Measurements from ENCODE around the gene CPNE1. TPM values are rescaled to one million over a fixed set of nuclear protein-coding genes. Genes with fewer than 3 reads are reported as not detected.
A peak's percentile ranks its signal among the peaks of the same experiment; 100 is the strongest.

CPNE1 gene
- total RNA-seq, 3 donors from 2014 or later (not counting 1 experiment from before 2014, with no cell fraction given), result 298 to 342 (median 334) TPM

- Histone ChIP-seq H3K4me1 (ENCODE audit: control insufficient read depth, insufficient read depth, low read length) (peaks cover 35% of the 10 kb centered on the region), H3K27me3 (ENCODE audit: control insufficient read depth, insufficient read depth, low read length) (peaks cover 10% of the 10 kb centered on the region), H3K9me3 (ENCODE audit: control insufficient read depth, insufficient read depth, low read length) (no peaks in the 10 kb centered on the region), H3K27ac (ENCODE audit: low read length) (no peak overlapping the region), H3K36me3 (ENCODE audit: control insufficient read depth, insufficient read depth, low read length) (peaks cover 16% of the 10 kb centered on the region), H3K4me3 (ENCODE audit: low read length) (no peak overlapping the region)
- Mint-ChIP-seq H3K4me1 (peaks cover 22 to 36% of the 10 kb centered on the region in 2 donors), H3K27ac (peak overlapping the region; percentile 0 to 59), H3K4me3 (peak overlapping the region; percentile 4), H3K9me3 (no peaks in the 10 kb centered on the region), H3K27me3 (ENCODE audit: low read depth in 2 of 2) (no peaks in the 10 kb centered on the region), H3K36me3 (peaks cover 5% of the 10 kb centered on the region)
- 98% methylated on average over 11 of the region's 11 CpGs for WGBS (ENCODE audit: insufficient coverage)
- TF ChIP-seq CTCF (IDR thresholded peaks at IDR 0.05), result no peak
- intact Hi-C loops (cut with micrococcal nuclease), result no loop called here
- ATAC-seq, result no peak
- no peak for DNase-seq
Observed at GRCh38 chr20:35620818-35621559, 43.7 kb downstream of the CPNE1 start.

GRCh38 chr20:35619196-35620095, 45.3 kb downstream of the CPNE1 start:
- ATAC-seq (peak; percentile 18 to 22 (median 22)), DNase-seq (peak; percentile 71 to 90)
- peaks cover 23 to 45% of the 10 kb centered on the region in 2 donors for H3K4me1 Mint-ChIP-seq
- Histone ChIP-seq H3K27me3 (ENCODE audit: control insufficient read depth, insufficient read depth, low read length) (peaks cover 10% of the 10 kb centered on the region), H3K27ac (ENCODE audit: low read length) (no peak overlapping the region), H3K36me3 (ENCODE audit: control insufficient read depth, insufficient read depth, low read length) (peaks cover 5% of the 10 kb centered on the region), H3K4me3 (ENCODE audit: low read length) (peak overlapping the region; percentile 44), H3K4me1 (ENCODE audit: control insufficient read depth, insufficient read depth, low read length) (peaks cover 40% of the 10 kb centered on the region), H3K9me3 (ENCODE audit: control insufficient read depth, insufficient read depth, low read length) (no peaks in the 10 kb centered on the region)
- H3K9me3 Mint-ChIP-seq, result no peaks in the 10 kb centered on the region
- 5% methylated on average over 49 of the region's 49 CpGs for WGBS (ENCODE audit: insufficient coverage)
- H3K27ac Mint-ChIP-seq, result peak overlapping the region; percentile 34 to 99
- no peaks in the 10 kb centered on the region for H3K36me3 Mint-ChIP-seq
- intact Hi-C loops (cut with micrococcal nuclease), result loop anchor here (1.0 to 10.0 kb wide), 5 partner anchors 18 to 365 kb away; partner anchors contain the start of gene ERGIC3
- TF ChIP-seq CTCF (IDR thresholded peaks at IDR 0.05), result peak; percentile 55
- H3K27me3 Mint-ChIP-seq (ENCODE audit: low read depth in 2 of 2), result peaks cover 0 to 2% of the 10 kb centered on the region in 2 donors
- peak overlapping the region; percentile 86 for H3K4me3 Mint-ChIP-seq

GRCh38 chr20:35618263-35619131, 46.2 kb downstream of the CPNE1 start:
- H3K36me3 Mint-ChIP-seq, result no peaks in the 10 kb centered on the region
- intact Hi-C loops (cut with micrococcal nuclease), result loop anchor here (1.0 to 10.0 kb wide), 6 partner anchors 17 to 364 kb away; partner anchors contain the start of gene ERGIC3
- no peak overlapping the region for H3K27ac ChIP-seq (ENCODE audit: low read length)
- TF ChIP-seq CTCF (IDR thresholded peaks at IDR 0.05), result no peak
- H3K9me3 ChIP-seq (ENCODE audit: control insufficient read depth, insufficient read depth, low read length), result no peaks in the 10 kb centered on the region
- H3K4me3 Mint-ChIP-seq, result peak overlapping the region; percentile 86
- H3K36me3 ChIP-seq (ENCODE audit: control insufficient read depth, insufficient read depth, low read length), result peaks cover 5% of the 10 kb centered on the region
- peaks cover 0 to 3% of the 10 kb centered on the region in 2 donors for H3K27me3 Mint-ChIP-seq (ENCODE audit: low read depth in 2 of 2)
- WGBS (ENCODE audit: insufficient coverage), result 13% methylated on average over 35 of the region's 35 CpGs
- peak in 1 of 2 donors; percentile 59 for DNase-seq
- no peak for ATAC-seq
- peaks cover 40% of the 10 kb centered on the region for H3K4me1 ChIP-seq (ENCODE audit: control insufficient read depth, insufficient read depth, low read length)
- H3K4me3 ChIP-seq (ENCODE audit: low read length), result peak overlapping the region; percentile 44
- peak overlapping the region; percentile 68 to 99 for H3K27ac Mint-ChIP-seq
- H3K27me3 ChIP-seq (ENCODE audit: control insufficient read depth, insufficient read depth, low read length), result peaks cover 10% of the 10 kb centered on the region
- H3K9me3 Mint-ChIP-seq, result no peaks in the 10 kb centered on the region
- peaks cover 27 to 45% of the 10 kb centered on the region in 2 donors for H3K4me1 Mint-ChIP-seq

Measured in natural killer cell (primary cell).